Neural crest cell (in vitro differentiated cells): Measurements from ENCODE around the gene RSPH1. TPM values are rescaled to one million over a fixed set of nuclear protein-coding genes. Genes with fewer than 3 reads are reported as not detected.

Experiments
- DNase-seq: peaks from one replicate; pipeline ENCODE4 v3.0.0; 2021; ENCODE audit warnings: low read depth, mixed read lengths, low spot score
- H3K27ac Mint-ChIP-seq: one replicate; pipeline ENCODE4 v1.8.0; 2021; ENCODE audit warnings: mild to moderate bottlenecking, mixed read lengths; ENCODE audit not compliant: unreplicated experiment
- H3K27me3 Mint-ChIP-seq: 2 replicates; pipeline ENCODE4 v1.8.0; 2021; ENCODE audit warnings: low read depth, mild to moderate bottlenecking, mixed read lengths
- H3K36me3 Mint-ChIP-seq: 2 replicates; pipeline ENCODE4 v1.8.0; 2021; ENCODE audit warnings: low read depth, mild to moderate bottlenecking, mixed read lengths
- H3K4me1 Mint-ChIP-seq: 2 replicates; pipeline ENCODE4 v1.8.0; 2021; ENCODE audit warnings: mixed read lengths
- H3K4me3 Mint-ChIP-seq: one replicate; pipeline ENCODE4 v1.8.0; 2021; ENCODE audit warnings: mild to moderate bottlenecking, mixed read lengths
- H3K9me3 Mint-ChIP-seq: 2 replicates; pipeline ENCODE4 v1.8.0; 2021; ENCODE audit warnings: mixed read lengths
- total RNA-seq: library from RNA; stranded (reverse); gene quantifications from 2 replicates; pipeline ENCODE4 v1.2.1, GENCODE V29; 2021
- TF ChIP-seq, protein P1 (sequence below): fragments of 200-600 bp; sonication (generic); conservative IDR thresholded peaks from 2 replicates; pipeline ENCODE4 v1.5.0; 2021; ENCODE audit warnings: antibody characterized with exemption, mild to moderate bottlenecking

RSPH1 gene
- total RNA-seq, 1 donor from 2014 or later = 0.65 TPM

DNA sequence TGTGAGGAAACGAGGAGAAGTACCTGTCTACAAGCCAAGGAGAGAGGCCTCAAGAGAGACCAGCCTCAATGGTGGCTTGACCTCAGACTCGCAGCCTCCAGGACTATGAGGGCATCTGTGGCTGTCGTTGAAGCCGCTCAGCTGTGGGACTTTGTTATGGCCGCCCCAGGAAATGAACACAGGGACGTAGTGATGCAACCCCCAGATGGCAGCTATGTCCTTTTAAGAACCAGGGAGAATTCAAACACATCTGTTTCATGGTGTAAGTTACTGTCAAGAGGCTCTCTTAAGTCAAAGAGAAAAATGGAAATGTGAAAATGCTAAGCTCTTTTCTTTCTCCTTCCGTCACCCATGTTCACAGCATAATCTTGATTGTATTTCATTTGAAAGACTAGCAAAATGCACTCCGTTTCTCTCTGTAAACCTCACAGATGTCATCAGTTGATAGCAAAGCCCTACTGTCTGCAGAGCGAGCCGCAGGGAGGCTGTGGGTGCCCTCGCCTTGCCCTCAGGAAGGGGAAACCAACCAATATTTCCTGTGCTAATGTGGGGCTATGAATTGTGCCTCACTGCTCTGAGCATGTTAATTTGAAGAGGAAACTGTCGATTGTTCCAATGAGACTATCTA lies 71.0 kb downstream of the RSPH1 start:
- Mint-ChIP-seq H3K4me3 (no peak overlapping the region), H3K4me1 (no peaks in the 10 kb centered on the region), H3K27me3 (peaks cover 26% of the 10 kb centered on the region), H3K9me3 (no peaks in the 10 kb centered on the region), H3K36me3 (no peaks in the 10 kb centered on the region), H3K27ac (no peak overlapping the region)
- TF ChIP-seq, protein P1, sequence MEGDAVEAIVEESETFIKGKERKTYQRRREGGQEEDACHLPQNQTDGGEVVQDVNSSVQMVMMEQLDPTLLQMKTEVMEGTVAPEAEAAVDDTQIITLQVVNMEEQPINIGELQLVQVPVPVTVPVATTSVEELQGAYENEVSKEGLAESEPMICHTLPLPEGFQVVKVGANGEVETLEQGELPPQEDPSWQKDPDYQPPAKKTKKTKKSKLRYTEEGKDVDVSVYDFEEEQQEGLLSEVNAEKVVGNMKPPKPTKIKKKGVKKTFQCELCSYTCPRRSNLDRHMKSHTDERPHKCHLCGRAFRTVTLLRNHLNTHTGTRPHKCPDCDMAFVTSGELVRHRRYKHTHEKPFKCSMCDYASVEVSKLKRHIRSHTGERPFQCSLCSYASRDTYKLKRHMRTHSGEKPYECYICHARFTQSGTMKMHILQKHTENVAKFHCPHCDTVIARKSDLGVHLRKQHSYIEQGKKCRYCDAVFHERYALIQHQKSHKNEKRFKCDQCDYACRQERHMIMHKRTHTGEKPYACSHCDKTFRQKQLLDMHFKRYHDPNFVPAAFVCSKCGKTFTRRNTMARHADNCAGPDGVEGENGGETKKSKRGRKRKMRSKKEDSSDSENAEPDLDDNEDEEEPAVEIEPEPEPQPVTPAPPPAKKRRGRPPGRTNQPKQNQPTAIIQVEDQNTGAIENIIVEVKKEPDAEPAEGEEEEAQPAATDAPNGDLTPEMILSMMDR = no peak
- DNase-seq = no peak

DNA sequence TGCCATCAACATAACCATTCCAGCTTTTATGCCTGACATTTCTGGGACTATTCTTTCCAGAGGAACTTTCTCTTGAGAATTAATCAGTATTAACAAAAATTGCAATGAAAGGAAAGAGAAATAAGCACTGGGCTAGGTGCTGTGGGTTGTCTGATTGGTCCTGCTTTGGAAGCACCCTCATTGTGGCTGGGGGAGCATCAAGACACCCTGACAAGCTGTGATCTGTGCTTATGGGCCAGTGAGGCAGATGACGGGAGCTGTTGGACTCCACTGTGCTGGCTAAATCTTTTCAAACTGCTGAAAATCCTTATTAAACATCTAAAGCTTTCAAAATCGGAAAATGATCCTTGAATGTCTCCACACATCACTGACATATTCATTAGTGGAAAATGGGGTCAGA lies 72.3 kb downstream of the RSPH1 start:
- Mint-ChIP-seq H3K4me1 (no peaks in the 10 kb centered on the region), H3K27me3 (peaks cover 24% of the 10 kb centered on the region), H3K27ac (no peak overlapping the region), H3K36me3 (no peaks in the 10 kb centered on the region), H3K9me3 (no peaks in the 10 kb centered on the region), H3K4me3 (no peak overlapping the region)
- no peak for DNase-seq
- TF ChIP-seq, protein P1 = no peak

DNA sequence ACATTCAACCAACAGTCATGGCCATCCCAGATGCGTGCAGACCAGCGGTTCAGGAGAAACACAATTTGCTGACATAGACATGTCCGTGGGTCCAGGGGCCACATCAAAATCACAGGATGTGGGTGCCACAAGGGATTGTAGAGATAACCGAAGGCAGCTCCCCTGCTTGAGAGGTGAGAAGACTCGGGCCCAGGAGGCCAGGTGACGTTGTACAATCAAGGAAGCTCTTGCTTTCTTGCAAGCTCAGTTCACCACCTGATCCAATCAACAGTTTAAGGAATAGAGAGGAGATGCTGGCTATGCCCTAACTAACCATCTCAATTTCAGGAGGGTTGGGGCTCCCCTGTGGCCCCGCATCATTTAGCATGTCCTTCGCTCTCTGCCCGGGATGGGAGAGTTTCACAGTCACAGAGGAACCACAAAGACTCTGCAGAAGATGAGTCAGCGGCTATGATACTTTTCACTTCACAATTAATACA lies 72.8 kb downstream of the RSPH1 start:
- Mint-ChIP-seq H3K4me1 (no peaks in the 10 kb centered on the region), H3K9me3 (no peaks in the 10 kb centered on the region), H3K27ac (no peak overlapping the region), H3K27me3 (peaks cover 22% of the 10 kb centered on the region), H3K4me3 (no peak overlapping the region), H3K36me3 (no peaks in the 10 kb centered on the region)
- no peak for DNase-seq
- TF ChIP-seq, protein P1 = no peak

Other genes starting within 250 kb of the RSPH1 start
- not detected in 2 replicates for gene TFF3, start 180.8 kb downstream of the RSPH1 start, total RNA-seq
- gene TFF2, start 145.2 kb downstream of the RSPH1 start, total RNA-seq = not detected in 2 replicates
- gene TFF1, start 129.7 kb downstream of the RSPH1 start, total RNA-seq = not detected in 2 replicates
- gene TMPRSS3, start 100.2 kb downstream of the RSPH1 start, total RNA-seq = not detected in 2 replicates
- not detected in 2 replicates for gene UBASH3A, start 92.3 kb downstream of the RSPH1 start, total RNA-seq
- 9.1 and 9.9 TPM in 2 replicates for gene SLC37A1, start 17.6 kb upstream of the RSPH1 start, total RNA-seq
- 31.4 and 40.7 TPM in 2 replicates for gene PDE9A, start 157.4 kb upstream of the RSPH1 start, total RNA-seq